GM12872 (cell line): ENCODE measurements around the gene NPAS2.

Experiments used
- TF ChIP-seq, protein P1 (sequence below): IDR thresholded peaks from 3 replicates; pipeline ENCODE4 v1.5.1; 2011; ENCODE audit warnings: low read depth, mild to moderate bottlenecking, low read length, moderate library complexity; ENCODE audit not compliant: insufficient read depth

Gene NPAS2, protein sequence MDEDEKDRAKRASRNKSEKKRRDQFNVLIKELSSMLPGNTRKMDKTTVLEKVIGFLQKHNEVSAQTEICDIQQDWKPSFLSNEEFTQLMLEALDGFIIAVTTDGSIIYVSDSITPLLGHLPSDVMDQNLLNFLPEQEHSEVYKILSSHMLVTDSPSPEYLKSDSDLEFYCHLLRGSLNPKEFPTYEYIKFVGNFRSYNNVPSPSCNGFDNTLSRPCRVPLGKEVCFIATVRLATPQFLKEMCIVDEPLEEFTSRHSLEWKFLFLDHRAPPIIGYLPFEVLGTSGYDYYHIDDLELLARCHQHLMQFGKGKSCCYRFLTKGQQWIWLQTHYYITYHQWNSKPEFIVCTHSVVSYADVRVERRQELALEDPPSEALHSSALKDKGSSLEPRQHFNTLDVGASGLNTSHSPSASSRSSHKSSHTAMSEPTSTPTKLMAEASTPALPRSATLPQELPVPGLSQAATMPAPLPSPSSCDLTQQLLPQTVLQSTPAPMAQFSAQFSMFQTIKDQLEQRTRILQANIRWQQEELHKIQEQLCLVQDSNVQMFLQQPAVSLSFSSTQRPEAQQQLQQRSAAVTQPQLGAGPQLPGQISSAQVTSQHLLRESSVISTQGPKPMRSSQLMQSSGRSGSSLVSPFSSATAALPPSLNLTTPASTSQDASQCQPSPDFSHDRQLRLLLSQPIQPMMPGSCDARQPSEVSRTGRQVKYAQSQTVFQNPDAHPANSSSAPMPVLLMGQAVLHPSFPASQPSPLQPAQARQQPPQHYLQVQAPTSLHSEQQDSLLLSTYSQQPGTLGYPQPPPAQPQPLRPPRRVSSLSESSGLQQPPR

GRCh38 chr2:100819370-100820272, at the start of gene NPAS2:
Gene NPAS2 (plus strand): TSS chr2:100820139. CDS start chr2:100904755, 84,616 bp downstream.
- TF ChIP-seq, protein P1, sequence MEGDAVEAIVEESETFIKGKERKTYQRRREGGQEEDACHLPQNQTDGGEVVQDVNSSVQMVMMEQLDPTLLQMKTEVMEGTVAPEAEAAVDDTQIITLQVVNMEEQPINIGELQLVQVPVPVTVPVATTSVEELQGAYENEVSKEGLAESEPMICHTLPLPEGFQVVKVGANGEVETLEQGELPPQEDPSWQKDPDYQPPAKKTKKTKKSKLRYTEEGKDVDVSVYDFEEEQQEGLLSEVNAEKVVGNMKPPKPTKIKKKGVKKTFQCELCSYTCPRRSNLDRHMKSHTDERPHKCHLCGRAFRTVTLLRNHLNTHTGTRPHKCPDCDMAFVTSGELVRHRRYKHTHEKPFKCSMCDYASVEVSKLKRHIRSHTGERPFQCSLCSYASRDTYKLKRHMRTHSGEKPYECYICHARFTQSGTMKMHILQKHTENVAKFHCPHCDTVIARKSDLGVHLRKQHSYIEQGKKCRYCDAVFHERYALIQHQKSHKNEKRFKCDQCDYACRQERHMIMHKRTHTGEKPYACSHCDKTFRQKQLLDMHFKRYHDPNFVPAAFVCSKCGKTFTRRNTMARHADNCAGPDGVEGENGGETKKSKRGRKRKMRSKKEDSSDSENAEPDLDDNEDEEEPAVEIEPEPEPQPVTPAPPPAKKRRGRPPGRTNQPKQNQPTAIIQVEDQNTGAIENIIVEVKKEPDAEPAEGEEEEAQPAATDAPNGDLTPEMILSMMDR: no peak

GRCh38 chr2:100771125-100771524, 48.8 kb upstream of the NPAS2 start:
- TF ChIP-seq, protein P1: no peak

- TF ChIP-seq, protein P1: no peak
Measured at GRCh38 chr2:100773538-100773937, 46.4 kb upstream of the NPAS2 start.

DNA sequence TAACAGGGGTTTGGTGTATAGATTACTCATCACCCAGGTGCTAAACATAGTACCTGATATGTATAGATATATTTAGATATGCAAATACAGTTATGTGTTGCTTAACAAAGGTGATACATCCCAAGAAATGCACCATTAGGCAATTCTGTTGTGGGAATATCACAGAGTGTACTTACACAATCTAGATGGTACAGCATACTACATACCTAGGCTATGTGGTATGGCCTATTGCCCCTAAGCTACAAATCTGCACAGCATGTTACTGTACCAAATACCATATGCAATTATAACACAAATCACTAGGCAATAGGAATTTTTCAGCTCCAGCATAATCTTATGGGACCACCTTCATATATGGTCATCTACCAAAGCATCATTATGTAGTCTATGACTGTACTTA, 43.5 kb upstream of the NPAS2 start:
- TF ChIP-seq, protein P1: no peak

DNA sequence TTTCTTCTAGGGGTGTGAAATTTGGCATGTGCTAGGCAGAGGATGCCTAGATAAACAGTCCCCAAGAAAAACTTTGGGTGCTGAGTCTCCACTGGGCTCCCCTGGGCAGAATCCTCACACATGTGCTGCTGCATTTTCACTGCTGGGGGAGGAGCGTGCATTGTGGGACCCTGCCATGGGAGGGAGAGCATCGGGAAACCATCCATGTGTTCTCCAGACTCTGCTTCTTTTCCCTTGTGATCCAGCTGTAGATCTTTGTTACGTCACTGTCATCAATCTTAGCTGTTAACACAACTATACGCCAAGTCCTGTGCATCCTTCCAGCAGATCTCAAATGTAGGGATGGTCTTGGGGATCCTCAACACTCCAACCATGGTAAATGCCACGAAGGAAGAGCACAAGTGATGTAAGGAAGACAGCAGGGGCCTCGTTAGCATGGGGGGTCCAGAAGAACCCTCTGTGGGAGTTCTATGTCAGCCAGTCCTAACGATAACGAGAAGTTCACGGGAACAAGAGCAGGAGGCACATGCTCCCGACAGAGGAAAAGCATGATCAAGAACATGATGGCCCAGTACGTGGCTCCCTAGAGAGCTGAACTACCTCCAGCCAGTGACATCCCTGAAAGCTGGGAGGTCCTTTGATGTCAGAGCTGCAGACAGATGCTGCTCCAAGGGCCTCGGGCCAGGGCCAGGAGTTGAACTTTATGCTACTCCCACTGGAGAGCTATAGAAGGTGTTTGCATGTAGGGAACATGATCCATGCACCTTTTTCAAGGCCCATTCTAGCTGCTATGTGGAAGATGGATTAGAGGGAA, 41.1 kb upstream of the NPAS2 start:
- TF ChIP-seq, protein P1: no peak

GRCh38 chr2:100779908-100780202, 40.1 kb upstream of the NPAS2 start:
- TF ChIP-seq, protein P1: no peak
